K562 (cell line): ENCODE measurements around the gene CCR9. TPM values are rescaled to one million over a fixed set of nuclear protein-coding genes. Genes with fewer than 3 reads are reported as not detected.

Source experiments
- ADNP ChIP-seq: fragments of 200-800 bp; sonication (Bioruptor generic); IDR thresholded peaks from 2 replicates; pipeline ENCODE4 v1.6.1; 2016; ENCODE audit warnings: missing genetic modification characterization, missing compliant biosample characterization
- GTF2A2 ChIP-seq: IDR thresholded peaks from 2 replicates; pipeline ENCODE4 v1.6.1; 2016; ENCODE audit warnings: mild to moderate bottlenecking, missing genetic modification characterization, missing compliant biosample characterization
- HDGF ChIP-seq: fragments of 450-650 bp; IDR thresholded peaks from 2 replicates; pipeline ENCODE4 v1.6.1; 2016
- NR2C1 ChIP-seq, 2 experiments: fragments of 450-650 bp; IDR thresholded peaks; 2 replicates each; pipeline ENCODE4 v1.6.1; 2017; ENCODE audit warnings: mild to moderate bottlenecking in 2 of 2, antibody characterized with exemption in 1 of 2, inconsistent platforms in 1 of 2, missing compliant biosample characterization in 1 of 2, missing genetic modification characterization in 1 of 2
- NR2F6 ChIP-seq: fragments of 450-650 bp; formaldehyde crosslinking; IDR thresholded peaks from 2 replicates; pipeline ENCODE4 v1.4.0; 2020; ENCODE audit warnings: mild to moderate bottlenecking
- POLR3A ChIP-seq: IDR thresholded peaks from 2 replicates; pipeline ENCODE4 v1.6.1; 2011; ENCODE audit warnings: borderline replicate concordance, mild to moderate bottlenecking, moderate library complexity; ENCODE audit not compliant: insufficient read length, insufficient read depth; ENCODE audit errors: extremely low read depth
- SREBF2 ChIP-seq: sonication (generic); formaldehyde crosslinking; IDR thresholded peaks from 2 replicates; pipeline ENCODE4 v1.4.0; 2020; ENCODE audit warnings: mild to moderate bottlenecking, missing genetic modification reagents
- SRSF3 ChIP-seq: fragments of 200-400 bp; formaldehyde crosslinking; IDR thresholded peaks from 2 replicates; pipeline ENCODE4 v1.6.1; 2016; ENCODE audit warnings: mild to moderate bottlenecking, low read length, moderate library complexity; ENCODE audit not compliant: insufficient read depth
- WHSC1 ChIP-seq: IDR thresholded peaks from one replicate; pipeline ENCODE4 v1.6.1; 2012; ENCODE audit warnings: low read length, control low read depth, inconsistent platforms
- ZBED1 ChIP-seq: IDR thresholded peaks from 2 replicates; pipeline ENCODE4 v1.6.1; 2014
- ZNF75A ChIP-seq: fragments of 450-650 bp; formaldehyde crosslinking; IDR thresholded peaks from 2 replicates; pipeline ENCODE4 v1.4.0; 2020; ENCODE audit warnings: mild to moderate bottlenecking
- polyA plus RNA-seq, 8 experiments: library from polyadenylated mRNA; depleted of rRNA in 4 of 8; stranded (reverse) in 5 of 8; unstranded in 3 of 8; fragments of >200 nt; fragmentation: Nextera tagmentation in 2 of 8; fragmentation: Illumina TruSeq in 1 of 8; extraction: Ambion mirVana in 2 of 8; extraction: Trizol in 1 of 8; gene quantifications; 2 replicates each; pipeline versions ENCODE4 v1.2.1 to v1.2.3, GENCODE V29; 2011 to 2014; ENCODE audit warnings: inconsistent platforms in 1 of 8, missing spikeins in 1 of 8
- total RNA-seq, 7 experiments: library from RNA; depleted of rRNA in 6 of 7; stranded (reverse); fragments of >200 nt in 6 of 7; fragmentation: Illumina TruSeq in 2 of 7; extraction: Trizol in 2 of 7; gene quantifications; 2 replicates each; pipeline versions ENCODE4 v1.2.1 to v1.2.3, GENCODE V29; 2011 to 2021; ENCODE audit warnings: low replicate concordance in 1 of 7
- TF ChIP-seq, protein P1 (sequence below): sonication (generic); formaldehyde crosslinking; IDR thresholded peaks from 2 replicates; pipeline ENCODE4 v1.9.0; 2022; ENCODE audit warnings: mild to moderate bottlenecking, missing genetic modification reagents
- TF ChIP-seq, protein P2 (sequence below): fragments of 450-650 bp; conservative IDR thresholded peaks from 2 replicates; pipeline ENCODE4 v1.6.1; 2016; ENCODE audit warnings: missing genetic modification characterization, low read depth, mild to moderate bottlenecking, missing compliant biosample characterization, moderate library complexity
- TF ChIP-seq, protein P3 (sequence below): sonication (generic); formaldehyde crosslinking; IDR thresholded peaks from 2 replicates; pipeline ENCODE4 v1.8.0; 2022; ENCODE audit warnings: mild to moderate bottlenecking, missing genetic modification reagents, borderline replicate concordance
- TF ChIP-seq, protein P4 (sequence below): fragments of 250-450 bp; sonication (Bioruptor Pico); IDR thresholded peaks from 2 replicates; pipeline ENCODE4 v1.8.0; 2022; ENCODE audit warnings: moderate library complexity, mild to moderate bottlenecking, inconsistent platforms
- TF ChIP-seq, protein P5 (sequence below): IDR thresholded peaks from 3 replicates; pipeline ENCODE4 v1.6.1; 2011; ENCODE audit warnings: borderline replicate concordance, mild to moderate bottlenecking; ENCODE audit not compliant: insufficient read length, insufficient read depth
- TF ChIP-seq, protein P6 (sequence below): sonication (generic); formaldehyde crosslinking; IDR thresholded peaks from 2 replicates; pipeline ENCODE4 v1.8.1; 2023; ENCODE audit warnings: mild to moderate bottlenecking, missing genetic modification reagents

CCR9 gene
- total and polyA plus RNA-seq, 9 of the 15 experiments (the other 6 are each of a cell fraction or from before 2014, with no cell fraction given) = not detected

DNA sequence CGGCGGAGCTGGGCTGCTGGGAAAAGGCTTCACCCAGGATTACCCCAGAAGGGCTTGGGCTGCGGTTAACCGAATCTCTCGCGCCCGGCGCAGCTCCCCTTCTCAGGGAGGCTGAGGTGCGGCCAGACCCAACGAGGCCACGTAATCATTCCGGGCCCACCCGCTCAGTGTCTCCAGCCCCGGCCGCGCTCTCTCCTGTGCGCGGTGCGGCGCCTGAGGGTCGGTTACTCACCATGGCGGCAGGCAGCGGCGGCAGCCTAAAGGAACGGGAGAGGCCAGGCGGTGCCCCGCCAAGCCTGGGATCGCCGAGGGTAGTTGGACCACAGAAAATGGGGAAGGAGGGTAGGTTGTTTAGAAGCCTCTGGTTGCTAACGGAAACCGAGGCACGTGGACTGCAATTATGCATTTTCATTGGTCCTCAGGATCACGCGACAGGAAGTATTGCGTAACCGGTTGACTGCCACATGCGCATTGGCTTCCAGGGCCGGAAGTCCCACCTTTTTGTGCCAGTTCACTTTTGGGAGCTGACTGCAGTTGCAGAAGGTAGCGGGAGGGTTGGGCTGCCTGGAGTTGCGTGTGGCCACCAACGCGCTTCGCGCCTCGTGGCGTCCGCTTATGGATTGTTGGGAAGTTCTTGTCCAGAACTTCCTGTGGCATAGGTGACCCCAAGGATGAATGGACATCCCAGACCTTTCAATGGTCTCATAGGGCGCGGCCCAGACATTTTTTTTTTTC lies 44.4 kb upstream of the CCR9 start, which contains the start of gene LZTFL1 (continued):
- no peak for TF ChIP-seq GTF2A2 (tag)
- TF ChIP-seq, protein P1, sequence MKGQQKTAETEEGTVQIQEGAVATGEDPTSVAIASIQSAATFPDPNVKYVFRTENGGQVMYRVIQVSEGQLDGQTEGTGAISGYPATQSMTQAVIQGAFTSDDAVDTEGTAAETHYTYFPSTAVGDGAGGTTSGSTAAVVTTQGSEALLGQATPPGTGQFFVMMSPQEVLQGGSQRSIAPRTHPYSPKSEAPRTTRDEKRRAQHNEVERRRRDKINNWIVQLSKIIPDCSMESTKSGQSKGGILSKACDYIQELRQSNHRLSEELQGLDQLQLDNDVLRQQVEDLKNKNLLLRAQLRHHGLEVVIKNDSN (CRISPR knock-in tag) = peak; percentile 99
- TF ChIP-seq ZNF75A = no peak
- TF ChIP-seq, protein P2, sequence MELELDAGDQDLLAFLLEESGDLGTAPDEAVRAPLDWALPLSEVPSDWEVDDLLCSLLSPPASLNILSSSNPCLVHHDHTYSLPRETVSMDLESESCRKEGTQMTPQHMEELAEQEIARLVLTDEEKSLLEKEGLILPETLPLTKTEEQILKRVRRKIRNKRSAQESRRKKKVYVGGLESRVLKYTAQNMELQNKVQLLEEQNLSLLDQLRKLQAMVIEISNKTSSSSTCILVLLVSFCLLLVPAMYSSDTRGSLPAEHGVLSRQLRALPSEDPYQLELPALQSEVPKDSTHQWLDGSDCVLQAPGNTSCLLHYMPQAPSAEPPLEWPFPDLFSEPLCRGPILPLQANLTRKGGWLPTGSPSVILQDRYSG (tag) = 0 out of 2 replicates have a peak, but pooled peaks have one; percentile 49
- TF ChIP-seq ZBED1 = no peak
- TF ChIP-seq ADNP (tag) = no peak
- TF ChIP-seq WHSC1 = no peak
- no peak for TF ChIP-seq NR2C1 (IDR thresholded peaks at IDR 0.05)
- TF ChIP-seq NR2C1 (tag; IDR thresholded peaks at IDR 0.05) = no peak
- no peak for TF ChIP-seq HDGF
- TF ChIP-seq, protein P3, sequence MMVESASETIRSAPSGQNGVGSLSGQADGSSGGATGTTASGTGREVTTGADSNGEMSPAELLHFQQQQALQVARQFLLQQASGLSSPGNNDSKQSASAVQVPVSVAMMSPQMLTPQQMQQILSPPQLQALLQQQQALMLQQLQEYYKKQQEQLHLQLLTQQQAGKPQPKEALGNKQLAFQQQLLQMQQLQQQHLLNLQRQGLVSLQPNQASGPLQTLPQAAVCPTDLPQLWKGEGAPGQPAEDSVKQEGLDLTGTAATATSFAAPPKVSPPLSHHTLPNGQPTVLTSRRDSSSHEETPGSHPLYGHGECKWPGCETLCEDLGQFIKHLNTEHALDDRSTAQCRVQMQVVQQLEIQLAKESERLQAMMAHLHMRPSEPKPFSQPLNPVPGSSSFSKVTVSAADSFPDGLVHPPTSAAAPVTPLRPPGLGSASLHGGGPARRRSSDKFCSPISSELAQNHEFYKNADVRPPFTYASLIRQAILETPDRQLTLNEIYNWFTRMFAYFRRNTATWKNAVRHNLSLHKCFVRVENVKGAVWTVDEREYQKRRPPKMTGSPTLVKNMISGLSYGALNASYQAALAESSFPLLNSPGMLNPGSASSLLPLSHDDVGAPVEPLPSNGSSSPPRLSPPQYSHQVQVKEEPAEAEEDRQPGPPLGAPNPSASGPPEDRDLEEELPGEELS (CRISPR knock-in tag) = no peak
- no peak for TF ChIP-seq POLR3A
- TF ChIP-seq SRSF3 = no peak
- TF ChIP-seq, protein P4, sequence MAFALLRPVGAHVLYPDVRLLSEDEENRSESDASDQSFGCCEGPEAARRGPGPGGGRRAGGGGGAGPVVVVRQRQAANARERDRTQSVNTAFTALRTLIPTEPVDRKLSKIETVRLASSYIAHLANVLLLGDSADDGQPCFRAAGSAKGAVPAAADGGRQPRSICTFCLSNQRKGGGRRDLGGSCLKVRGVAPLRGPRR (CRISPR knock-in tag) = no peak
- 0 out of 2 replicates have a peak, but pooled peaks have one; percentile 39 for TF ChIP-seq SREBF2 (CRISPR knock-in tag)
- TF ChIP-seq, protein P5, sequence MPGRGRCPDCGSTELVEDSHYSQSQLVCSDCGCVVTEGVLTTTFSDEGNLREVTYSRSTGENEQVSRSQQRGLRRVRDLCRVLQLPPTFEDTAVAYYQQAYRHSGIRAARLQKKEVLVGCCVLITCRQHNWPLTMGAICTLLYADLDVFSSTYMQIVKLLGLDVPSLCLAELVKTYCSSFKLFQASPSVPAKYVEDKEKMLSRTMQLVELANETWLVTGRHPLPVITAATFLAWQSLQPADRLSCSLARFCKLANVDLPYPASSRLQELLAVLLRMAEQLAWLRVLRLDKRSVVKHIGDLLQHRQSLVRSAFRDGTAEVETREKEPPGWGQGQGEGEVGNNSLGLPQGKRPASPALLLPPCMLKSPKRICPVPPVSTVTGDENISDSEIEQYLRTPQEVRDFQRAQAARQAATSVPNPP = no peak
- TF ChIP-seq, protein P6, sequence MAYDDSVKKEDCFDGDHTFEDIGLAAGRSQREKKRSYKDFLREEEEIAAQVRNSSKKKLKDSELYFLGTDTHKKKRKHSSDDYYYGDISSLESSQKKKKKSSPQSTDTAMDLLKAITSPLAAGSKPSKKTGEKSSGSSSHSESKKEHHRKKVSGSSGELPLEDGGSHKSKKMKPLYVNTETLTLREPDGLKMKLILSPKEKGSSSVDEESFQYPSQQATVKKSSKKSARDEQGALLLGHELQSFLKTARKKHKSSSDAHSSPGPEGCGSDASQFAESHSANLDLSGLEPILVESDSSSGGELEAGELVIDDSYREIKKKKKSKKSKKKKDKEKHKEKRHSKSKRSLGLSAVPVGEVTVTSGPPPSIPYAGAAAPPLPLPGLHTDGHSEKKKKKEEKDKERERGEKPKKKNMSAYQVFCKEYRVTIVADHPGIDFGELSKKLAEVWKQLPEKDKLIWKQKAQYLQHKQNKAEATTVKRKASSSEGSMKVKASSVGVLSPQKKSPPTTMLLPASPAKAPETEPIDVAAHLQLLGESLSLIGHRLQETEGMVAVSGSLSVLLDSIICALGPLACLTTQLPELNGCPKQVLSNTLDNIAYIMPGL (CRISPR knock-in tag) = peak; percentile 25; the same call in 1 of the 2 replicates
- no peak for TF ChIP-seq NR2F6 (CRISPR knock-in tag)
